Fibroblast of pulmonary artery (primary cell): Measurements from ENCODE around the gene PPHLN1.
A peak's percentile ranks its signal among the peaks of the same experiment; 100 is the strongest.
"Not testable (repeated sequence)": the region's sequence is repeated elsewhere in the genome, so short reads cannot be mapped to it uniquely, and the experiment has no call there.

Source experiments
- DNase-seq: peaks from one replicate; pipeline ENCODE4 v3.0.0-alpha.2; 2010; ENCODE audit warnings: low read depth
- H3K4me3 ChIP-seq: replicated peaks from 2 replicates; pipeline ENCODE4 v1.5.1; 2011; ENCODE audit warnings: low read depth, mild to moderate bottlenecking, control low read depth, low read length, moderate library complexity
- TF ChIP-seq, protein P1 (sequence below): IDR thresholded peaks from 2 replicates; pipeline ENCODE4 v1.5.1; 2011; ENCODE audit warnings: mild to moderate bottlenecking, control low read depth, low read length, inconsistent platforms; ENCODE audit errors: missing control alignments

PPHLN1 gene

DNA sequence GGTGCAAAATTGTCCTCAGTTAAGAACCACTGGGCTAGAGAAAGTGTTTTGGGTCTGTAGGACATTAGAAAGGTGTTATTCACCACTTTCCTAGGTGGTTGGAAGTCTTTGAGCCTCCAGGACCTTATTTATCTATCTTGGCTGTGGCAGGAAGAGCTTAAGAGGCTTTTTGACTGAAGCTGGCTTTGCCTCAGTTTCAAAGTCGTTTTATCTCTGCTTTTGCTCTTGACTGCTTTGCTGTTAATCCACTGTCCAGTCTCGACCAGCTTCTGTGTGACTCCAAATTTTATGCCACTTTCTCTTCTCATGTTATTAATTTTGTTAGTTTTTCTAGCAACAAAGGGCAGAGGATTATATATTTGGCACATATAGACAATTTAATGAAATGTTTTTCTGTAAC is 60.3 kb downstream of the PPHLN1 start:
- H3K4me3 ChIP-seq, result no peak overlapping the region
- TF ChIP-seq, protein P1, sequence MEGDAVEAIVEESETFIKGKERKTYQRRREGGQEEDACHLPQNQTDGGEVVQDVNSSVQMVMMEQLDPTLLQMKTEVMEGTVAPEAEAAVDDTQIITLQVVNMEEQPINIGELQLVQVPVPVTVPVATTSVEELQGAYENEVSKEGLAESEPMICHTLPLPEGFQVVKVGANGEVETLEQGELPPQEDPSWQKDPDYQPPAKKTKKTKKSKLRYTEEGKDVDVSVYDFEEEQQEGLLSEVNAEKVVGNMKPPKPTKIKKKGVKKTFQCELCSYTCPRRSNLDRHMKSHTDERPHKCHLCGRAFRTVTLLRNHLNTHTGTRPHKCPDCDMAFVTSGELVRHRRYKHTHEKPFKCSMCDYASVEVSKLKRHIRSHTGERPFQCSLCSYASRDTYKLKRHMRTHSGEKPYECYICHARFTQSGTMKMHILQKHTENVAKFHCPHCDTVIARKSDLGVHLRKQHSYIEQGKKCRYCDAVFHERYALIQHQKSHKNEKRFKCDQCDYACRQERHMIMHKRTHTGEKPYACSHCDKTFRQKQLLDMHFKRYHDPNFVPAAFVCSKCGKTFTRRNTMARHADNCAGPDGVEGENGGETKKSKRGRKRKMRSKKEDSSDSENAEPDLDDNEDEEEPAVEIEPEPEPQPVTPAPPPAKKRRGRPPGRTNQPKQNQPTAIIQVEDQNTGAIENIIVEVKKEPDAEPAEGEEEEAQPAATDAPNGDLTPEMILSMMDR, result no peak
- DNase-seq, result no peak

- not testable (repeated sequence) for H3K4me3 ChIP-seq, DNase-seq
These were observed 62.1 kb downstream of the PPHLN1 start for GRCh38 chr12:42388086-42388485.

DNA sequence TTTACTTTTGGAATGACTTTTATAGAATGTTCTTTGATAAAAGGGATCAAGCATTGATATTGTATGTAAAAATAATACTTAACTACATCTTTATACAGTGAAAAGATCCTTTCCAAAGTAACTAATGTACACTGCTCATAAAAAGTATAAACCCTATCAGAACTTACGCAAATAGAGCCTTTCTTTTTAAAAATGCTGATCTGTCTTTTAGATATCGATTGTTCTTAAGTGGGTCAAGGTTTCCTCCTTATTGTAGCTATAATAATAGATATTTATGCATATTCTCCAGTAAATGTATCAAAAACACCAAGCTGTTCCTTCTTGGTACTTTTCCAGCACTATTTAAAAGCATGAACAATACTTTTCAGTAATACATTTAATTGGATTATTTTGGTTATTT is 68.5 kb downstream of the PPHLN1 start:
- no peak overlapping the region for H3K4me3 ChIP-seq
- TF ChIP-seq, protein P1, result no peak
- DNase-seq, result no peak

- TF ChIP-seq, protein P1, result no peak
- DNase-seq, result no peak
- H3K4me3 ChIP-seq, result no peak overlapping the region
These were observed 70.7 kb downstream of the PPHLN1 start for GRCh38 chr12:42396473-42397259.

DNA sequence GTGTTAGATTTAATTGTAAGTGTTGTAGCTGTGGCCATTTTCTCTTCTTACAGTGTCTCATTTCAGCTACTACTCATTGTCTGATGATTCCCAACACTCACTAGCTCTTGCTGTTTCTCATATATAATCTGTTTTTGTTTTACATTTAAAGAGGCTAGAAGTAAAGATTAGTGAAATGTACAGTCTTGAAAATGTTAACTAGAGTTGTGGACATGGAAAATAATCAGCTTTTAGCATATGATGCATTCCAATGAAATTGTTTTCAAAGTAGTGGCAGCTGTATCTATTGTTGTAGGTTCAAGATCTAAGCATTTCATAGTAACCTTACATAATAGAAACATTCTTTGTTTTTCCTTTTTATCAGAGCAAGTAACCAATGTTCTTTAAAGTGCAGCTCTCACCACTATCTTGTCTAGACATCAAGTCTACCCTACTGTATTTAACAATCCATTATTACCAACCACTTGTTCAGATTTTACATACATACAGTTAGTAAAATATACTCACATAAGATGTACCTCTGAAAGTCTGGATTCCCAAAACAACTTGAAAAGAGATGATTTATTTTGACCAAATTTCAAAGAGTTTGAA is 76.9 kb downstream of the PPHLN1 start:
- peak; percentile 28 for DNase-seq
- TF ChIP-seq, protein P1, result no peak
- no peak overlapping the region for H3K4me3 ChIP-seq

DNA sequence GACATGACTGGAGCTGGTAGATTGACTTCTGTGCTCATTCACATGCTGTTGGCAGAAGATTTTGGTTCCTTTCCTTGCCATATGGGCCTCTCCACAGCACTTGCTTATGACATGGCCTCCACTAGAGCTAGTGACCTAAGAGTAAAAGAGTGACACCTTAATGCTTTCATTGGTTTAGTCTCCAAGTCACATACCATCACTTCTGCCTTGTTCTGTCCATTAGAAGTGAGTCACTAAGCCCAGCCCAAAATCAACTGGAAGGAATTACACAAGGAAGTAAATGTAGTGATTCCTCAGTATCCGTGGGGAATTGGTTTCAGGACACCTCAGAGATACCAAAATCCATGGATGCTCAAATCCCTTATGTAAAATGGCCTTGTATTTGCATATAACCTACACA is 81.3 kb downstream of the PPHLN1 start:
- TF ChIP-seq, protein P1, result no peak

GRCh38 chr12:42409471-42409870 is 83.5 kb downstream of the PPHLN1 start:
- TF ChIP-seq, protein P1, result no peak
- H3K4me3 ChIP-seq, result no peak overlapping the region
- DNase-seq, result no peak

More for the DNA sequence above, 81.3 kb downstream of the PPHLN1 start:
- no peak overlapping the region for H3K4me3 ChIP-seq
- no peak for DNase-seq
